ENCODE results near the gene FUT7.
"Not testable (repeated sequence)": the region's sequence is repeated elsewhere in the genome, so short reads cannot be mapped to it uniquely, and the experiment has no call there.

Gene FUT7

GRCh38 chr9:137034039-137034708 lies 2.3 kb upstream of the FUT7 start:
- Histone ChIP-seq H3K23ac (ENCODE audit: low read length) (no peak overlapping the region), H3K4ac (ENCODE audit: low read depth, low read length) (no peak overlapping the region), H3K27me3 (ENCODE audit: insufficient read depth, low read length, poor library complexity) (no peaks in the 10 kb centered on the region), H2AK5ac (ENCODE audit: low read length) (no peak overlapping the region), H2BK5ac (ENCODE audit: low read length) (no peak overlapping the region), H3K79me2 (ENCODE audit: control insufficient read depth, insufficient read depth, low read length) (no peaks in the 10 kb centered on the region), H3K27ac (ENCODE audit: low read depth, low read length) (no peak overlapping the region), H4K5ac (ENCODE audit: low read length) (no peak overlapping the region), H3K4me2 (ENCODE audit: low read length) (no peak overlapping the region), H3K4me3 (ENCODE audit: low read length) (no peak overlapping the region), H3K36me3 (ENCODE audit: control insufficient read depth, insufficient read depth, low read length) (no peaks in the 10 kb centered on the region), H3K9ac (ENCODE audit: low read length) (no peak overlapping the region), H4K8ac (ENCODE audit: low read depth, low read length) (no peak overlapping the region), H2BK15ac (replicated peaks; ENCODE audit: low read depth) (no peak overlapping the region), H3K18ac (ENCODE audit: low read length) (no peak overlapping the region), H3K4me1 (ENCODE audit: control insufficient read depth, low read depth, low read length) (no peaks in the 10 kb centered on the region), H3K79me1 (ENCODE audit: low read length) (no peaks in the 10 kb centered on the region), H3K56ac (ENCODE audit: low read length) (no peak overlapping the region), H2BK120ac (ENCODE audit: low read depth, low read length) (no peak overlapping the region)
- no peak for DNase-seq
- WGBS (ENCODE audit: extremely low coverage, insufficient coverage, low lambda C conversion rate), result no CpG with 5 or more reads among the region's 15 CpGs

DNA sequence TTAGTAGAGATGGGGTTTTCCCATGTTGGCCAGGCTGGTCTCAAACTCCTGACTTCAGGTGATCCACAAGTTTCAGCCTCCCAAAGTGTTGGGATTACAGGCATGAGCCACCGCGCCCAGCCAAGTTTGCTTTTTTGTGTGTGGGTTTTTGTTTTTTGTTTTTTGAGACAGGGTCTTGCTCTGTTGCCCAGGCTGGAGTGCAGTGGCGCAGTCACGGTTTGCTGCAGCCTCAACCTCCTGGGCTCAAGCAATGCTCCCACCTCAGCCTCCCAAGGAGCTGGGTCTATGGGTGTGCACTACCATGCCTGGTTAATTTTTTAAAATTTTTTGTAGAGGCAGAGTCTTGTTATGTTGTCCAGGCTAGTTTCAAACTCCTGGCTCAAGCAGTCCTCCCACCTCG lies 1.6 kb upstream of the FUT7 start:
- H3K4me3 ChIP-seq (ENCODE audit: low read length); H2AK5ac ChIP-seq (ENCODE audit: low read length); H3K9ac ChIP-seq (ENCODE audit: low read length); H3K4me2 ChIP-seq (ENCODE audit: low read length); H2BK120ac ChIP-seq (ENCODE audit: low read depth, low read length); H2BK15ac ChIP-seq (replicated peaks; ENCODE audit: low read depth); H3K4me1 ChIP-seq (ENCODE audit: control insufficient read depth, low read depth, low read length); H3K18ac ChIP-seq (ENCODE audit: low read length); H3K36me3 ChIP-seq (ENCODE audit: control insufficient read depth, insufficient read depth, low read length); H4K8ac ChIP-seq (ENCODE audit: low read depth, low read length); H4K5ac ChIP-seq (ENCODE audit: low read length); H2BK5ac ChIP-seq (ENCODE audit: low read length); H3K23ac ChIP-seq (ENCODE audit: low read length); H3K4ac ChIP-seq (ENCODE audit: low read depth, low read length); H3K79me2 ChIP-seq (ENCODE audit: control insufficient read depth, insufficient read depth, low read length); H3K56ac ChIP-seq (ENCODE audit: low read length); H3K27me3 ChIP-seq (ENCODE audit: insufficient read depth, low read length, poor library complexity); H3K27ac ChIP-seq (ENCODE audit: low read depth, low read length); H3K79me1 ChIP-seq (ENCODE audit: low read length); DNase-seq: not testable (repeated sequence)
- WGBS (ENCODE audit: extremely low coverage, insufficient coverage, low lambda C conversion rate), result no CpG with 5 or more reads among the region's 5 CpGs

DNA sequence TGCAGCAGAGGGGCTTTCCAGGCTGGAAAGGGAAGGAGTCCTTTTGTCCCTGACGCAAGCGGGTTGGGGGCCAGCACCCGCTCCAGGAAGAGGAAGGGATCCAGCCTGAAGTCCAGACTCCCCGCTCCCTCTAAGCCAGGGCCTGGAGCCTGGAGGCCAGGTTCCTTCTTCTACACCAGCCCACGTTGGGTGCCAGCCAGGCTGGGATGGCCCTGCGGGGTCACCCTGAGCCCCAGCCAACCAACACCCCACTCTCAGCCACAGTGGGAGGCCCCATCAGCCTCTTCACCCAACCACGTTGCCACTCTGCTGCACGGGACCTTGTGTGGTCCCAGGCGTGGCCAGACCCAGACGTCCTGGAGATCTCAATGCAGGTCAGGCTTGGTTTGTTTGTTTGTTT lies 970 bp upstream of the FUT7 start:
- H3K9ac ChIP-seq (ENCODE audit: low read length), result no peak overlapping the region
- H3K36me3 ChIP-seq (ENCODE audit: control insufficient read depth, insufficient read depth, low read length), result no peaks in the 10 kb centered on the region
- H3K56ac ChIP-seq (ENCODE audit: low read length), result no peak overlapping the region
- H2BK120ac ChIP-seq (ENCODE audit: low read depth, low read length), result no peak overlapping the region
- no peak overlapping the region for H2AK5ac ChIP-seq (ENCODE audit: low read length)
- H3K79me1 ChIP-seq (ENCODE audit: low read length), result no peaks in the 10 kb centered on the region
- no peak overlapping the region for H3K23ac ChIP-seq (ENCODE audit: low read length)
- no CpG with 5 or more reads among the region's 10 CpGs for WGBS (ENCODE audit: extremely low coverage, insufficient coverage, low lambda C conversion rate)
- no peak overlapping the region for H3K4me2 ChIP-seq (ENCODE audit: low read length)
- H3K79me2 ChIP-seq (ENCODE audit: control insufficient read depth, insufficient read depth, low read length), result no peaks in the 10 kb centered on the region
- H3K27ac ChIP-seq (ENCODE audit: low read depth, low read length), result no peak overlapping the region
- H3K4me3 ChIP-seq (ENCODE audit: low read length), result no peak overlapping the region
- no peak overlapping the region for H4K8ac ChIP-seq (ENCODE audit: low read depth, low read length)
- no peaks in the 10 kb centered on the region for H3K4me1 ChIP-seq (ENCODE audit: control insufficient read depth, low read depth, low read length)
- no peak overlapping the region for H2BK5ac ChIP-seq (ENCODE audit: low read length)
- no peak overlapping the region for H2BK15ac ChIP-seq (replicated peaks; ENCODE audit: low read depth)
- H4K5ac ChIP-seq (ENCODE audit: low read length), result no peak overlapping the region
- H3K18ac ChIP-seq (ENCODE audit: low read length), result no peak overlapping the region
- no peaks in the 10 kb centered on the region for H3K27me3 ChIP-seq (ENCODE audit: insufficient read depth, low read length, poor library complexity)
- no peak for DNase-seq
- H3K4ac ChIP-seq (ENCODE audit: low read depth, low read length), result no peak overlapping the region

DNA sequence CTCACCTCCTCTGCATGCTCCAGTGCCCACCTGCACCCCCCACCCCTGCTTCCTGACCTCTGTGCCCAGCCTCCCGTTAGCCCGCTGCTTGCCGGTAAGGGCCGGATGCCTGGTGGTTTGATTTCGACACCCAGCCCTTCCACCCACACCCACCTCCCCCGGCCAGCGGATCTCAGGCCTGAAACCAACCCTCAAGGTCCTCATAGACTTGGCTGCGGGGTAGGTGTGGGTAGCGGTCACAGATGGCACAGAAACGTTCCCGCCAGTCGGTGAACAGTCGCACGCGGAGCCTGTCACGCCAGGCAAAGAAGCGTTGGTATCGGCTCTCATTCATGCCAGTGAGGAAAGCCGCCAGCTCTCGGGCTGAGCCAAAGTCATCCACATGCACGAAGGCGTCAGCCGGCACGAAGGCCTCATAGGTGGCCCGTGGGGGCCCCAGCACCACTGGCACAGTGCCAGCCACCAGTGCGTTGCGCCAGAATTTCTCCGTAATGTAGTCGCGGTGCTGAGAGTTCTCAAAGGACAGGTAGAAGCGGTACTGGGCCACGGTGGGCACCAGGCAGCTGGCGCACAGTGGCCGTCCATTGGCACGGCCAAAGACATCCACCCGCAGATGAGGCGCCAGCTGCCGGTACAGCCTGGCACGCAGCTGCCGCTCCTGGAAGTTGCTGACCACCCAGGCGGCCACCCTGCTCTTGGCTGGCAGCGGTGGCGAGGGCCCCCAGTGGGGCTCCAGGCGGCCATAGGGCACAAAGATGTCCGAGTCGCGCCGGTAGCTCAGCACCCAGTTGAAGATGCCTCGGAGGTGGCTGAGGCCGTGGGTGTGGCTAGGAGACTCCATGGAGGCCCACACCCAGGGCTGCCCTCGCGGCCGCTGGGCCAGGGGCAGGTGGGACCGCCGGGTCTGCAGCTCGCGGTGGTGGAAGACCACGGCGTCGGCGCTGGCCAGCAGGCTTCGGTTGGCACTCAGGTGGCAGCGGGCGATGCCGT lies 1.1 kb downstream of the FUT7 start:
- no peaks in the 10 kb centered on the region for H3K36me3 ChIP-seq (ENCODE audit: control insufficient read depth, insufficient read depth, low read length)
- H3K79me1 ChIP-seq (ENCODE audit: low read length), result no peaks in the 10 kb centered on the region
- no peak overlapping the region for H2AK5ac ChIP-seq (ENCODE audit: low read length)
- no peaks in the 10 kb centered on the region for H3K79me2 ChIP-seq (ENCODE audit: control insufficient read depth, insufficient read depth, low read length)
- H3K4ac ChIP-seq (ENCODE audit: low read depth, low read length), result no peak overlapping the region
- DNase-seq, result no peak
- no CpG with 5 or more reads among the region's 65 CpGs for WGBS (ENCODE audit: extremely low coverage, insufficient coverage, low lambda C conversion rate)
- no peak overlapping the region for H3K18ac ChIP-seq (ENCODE audit: low read length)
- no peak overlapping the region for H3K4me3 ChIP-seq (ENCODE audit: low read length)
- no peak overlapping the region for H3K27ac ChIP-seq (ENCODE audit: low read depth, low read length)
- H3K4me1 ChIP-seq (ENCODE audit: control insufficient read depth, low read depth, low read length), result no peaks in the 10 kb centered on the region
- no peak overlapping the region for H2BK120ac ChIP-seq (ENCODE audit: low read depth, low read length)
- no peak overlapping the region for H3K23ac ChIP-seq (ENCODE audit: low read length)
- H3K27me3 ChIP-seq (ENCODE audit: insufficient read depth, low read length, poor library complexity), result no peaks in the 10 kb centered on the region
- H3K4me2 ChIP-seq (ENCODE audit: low read length), result no peak overlapping the region
- no peak overlapping the region for H2BK5ac ChIP-seq (ENCODE audit: low read length)
- H2BK15ac ChIP-seq (replicated peaks; ENCODE audit: low read depth), result no peak overlapping the region
- no peak overlapping the region for H3K56ac ChIP-seq (ENCODE audit: low read length)
- no peak overlapping the region for H3K9ac ChIP-seq (ENCODE audit: low read length)
- no peak overlapping the region for H4K8ac ChIP-seq (ENCODE audit: low read depth, low read length)
- no peak overlapping the region for H4K5ac ChIP-seq (ENCODE audit: low read length)

DNA sequence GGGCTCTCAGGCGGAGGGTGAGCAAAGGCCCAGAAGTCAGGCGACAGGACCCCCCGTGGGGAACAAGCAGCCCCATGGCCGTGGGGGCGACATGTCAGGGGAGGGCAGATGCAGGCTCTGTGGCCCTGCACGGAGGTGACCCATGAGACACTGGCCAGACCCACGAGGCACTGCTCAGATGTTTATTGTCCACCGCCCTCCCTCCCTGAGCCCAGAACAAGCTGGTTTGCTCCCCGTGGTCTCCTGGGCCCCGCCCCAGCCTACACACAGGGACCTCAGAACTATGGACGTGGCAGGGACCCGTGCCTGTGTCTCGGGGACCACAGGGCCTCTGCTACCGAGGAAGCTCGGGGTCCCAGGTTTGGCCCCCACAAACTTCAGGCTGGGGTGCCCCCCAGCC lies 1.9 kb downstream of the FUT7 start:
- Histone ChIP-seq H3K56ac (ENCODE audit: low read length) (no peak overlapping the region), H3K4ac (ENCODE audit: low read depth, low read length) (no peak overlapping the region), H3K36me3 (ENCODE audit: control insufficient read depth, insufficient read depth, low read length) (no peaks in the 10 kb centered on the region), H3K4me3 (ENCODE audit: low read length) (no peak overlapping the region), H2BK120ac (ENCODE audit: low read depth, low read length) (no peak overlapping the region), H3K4me1 (ENCODE audit: control insufficient read depth, low read depth, low read length) (no peaks in the 10 kb centered on the region), H2BK5ac (ENCODE audit: low read length) (no peak overlapping the region), H4K8ac (ENCODE audit: low read depth, low read length) (no peak overlapping the region), H3K9ac (ENCODE audit: low read length) (no peak overlapping the region), H2AK5ac (ENCODE audit: low read length) (no peak overlapping the region), H2BK15ac (replicated peaks; ENCODE audit: low read depth) (no peak overlapping the region), H3K27me3 (ENCODE audit: insufficient read depth, low read length, poor library complexity) (no peaks in the 10 kb centered on the region), H3K4me2 (ENCODE audit: low read length) (no peak overlapping the region), H3K18ac (ENCODE audit: low read length) (no peak overlapping the region), H3K23ac (ENCODE audit: low read length) (no peak overlapping the region), H3K79me1 (ENCODE audit: low read length) (no peaks in the 10 kb centered on the region), H4K5ac (ENCODE audit: low read length) (no peak overlapping the region), H3K27ac (ENCODE audit: low read depth, low read length) (no peak overlapping the region), H3K79me2 (ENCODE audit: control insufficient read depth, insufficient read depth, low read length) (no peaks in the 10 kb centered on the region)
- no peak for DNase-seq
- no CpG with 5 or more reads among the region's 15 CpGs for WGBS (ENCODE audit: extremely low coverage, insufficient coverage, low lambda C conversion rate)

Data from mesendoderm (in vitro differentiated cells).